ENCODE measurements around the gene SH3BP1.

DNA sequence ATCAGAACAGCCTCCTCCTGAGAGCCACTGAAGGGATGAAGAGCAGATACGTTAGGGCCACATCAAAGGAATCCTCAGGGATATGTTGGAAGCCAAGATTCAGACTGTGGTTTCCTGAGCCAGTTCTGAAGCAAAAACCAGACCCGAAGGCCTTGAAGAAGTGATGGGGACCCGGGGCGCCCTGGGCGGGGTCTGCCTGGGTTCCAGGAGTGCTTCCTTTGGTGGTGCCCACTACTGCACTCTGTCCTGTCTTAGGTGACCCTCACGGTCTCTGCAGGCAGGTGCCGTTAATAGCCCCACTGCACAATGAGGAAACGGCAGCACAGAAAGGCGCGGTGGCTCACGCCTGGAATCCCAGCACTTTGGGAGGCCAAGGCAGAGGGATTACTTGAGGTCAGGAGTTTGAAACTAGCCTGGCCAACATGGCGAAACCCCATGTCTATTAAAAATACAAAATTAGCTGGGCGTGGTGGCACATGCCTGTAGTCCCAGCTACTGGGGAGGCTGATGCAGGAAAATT, 12.9 kb upstream of the SH3BP1 start:
- TF ChIP-seq, protein P1, sequence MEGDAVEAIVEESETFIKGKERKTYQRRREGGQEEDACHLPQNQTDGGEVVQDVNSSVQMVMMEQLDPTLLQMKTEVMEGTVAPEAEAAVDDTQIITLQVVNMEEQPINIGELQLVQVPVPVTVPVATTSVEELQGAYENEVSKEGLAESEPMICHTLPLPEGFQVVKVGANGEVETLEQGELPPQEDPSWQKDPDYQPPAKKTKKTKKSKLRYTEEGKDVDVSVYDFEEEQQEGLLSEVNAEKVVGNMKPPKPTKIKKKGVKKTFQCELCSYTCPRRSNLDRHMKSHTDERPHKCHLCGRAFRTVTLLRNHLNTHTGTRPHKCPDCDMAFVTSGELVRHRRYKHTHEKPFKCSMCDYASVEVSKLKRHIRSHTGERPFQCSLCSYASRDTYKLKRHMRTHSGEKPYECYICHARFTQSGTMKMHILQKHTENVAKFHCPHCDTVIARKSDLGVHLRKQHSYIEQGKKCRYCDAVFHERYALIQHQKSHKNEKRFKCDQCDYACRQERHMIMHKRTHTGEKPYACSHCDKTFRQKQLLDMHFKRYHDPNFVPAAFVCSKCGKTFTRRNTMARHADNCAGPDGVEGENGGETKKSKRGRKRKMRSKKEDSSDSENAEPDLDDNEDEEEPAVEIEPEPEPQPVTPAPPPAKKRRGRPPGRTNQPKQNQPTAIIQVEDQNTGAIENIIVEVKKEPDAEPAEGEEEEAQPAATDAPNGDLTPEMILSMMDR (IDR thresholded peaks at IDR 0.05; ENCODE audit: insufficient read depth, low read length, poor library complexity, severe bottlenecking), result no peak
- TF ChIP-seq EZH2phosphoT487 (conservative IDR thresholded peaks at IDR 0.05; ENCODE audit: low read length), result no peak
